GM19455 (cell line): ENCODE measurements around the gene VTI1A.
"Not testable (repeated sequence)": the region's sequence is repeated elsewhere in the genome, so short reads cannot be mapped to it uniquely, and the experiment has no call there.

Experiments used
- ATAC-seq: cut with Tn5 transposase; IDR thresholded peaks from one replicate; pipeline ENCODE4 v1.9.1; 2021; ENCODE audit not compliant: unreplicated experiment

The VTI1A gene

DNA sequence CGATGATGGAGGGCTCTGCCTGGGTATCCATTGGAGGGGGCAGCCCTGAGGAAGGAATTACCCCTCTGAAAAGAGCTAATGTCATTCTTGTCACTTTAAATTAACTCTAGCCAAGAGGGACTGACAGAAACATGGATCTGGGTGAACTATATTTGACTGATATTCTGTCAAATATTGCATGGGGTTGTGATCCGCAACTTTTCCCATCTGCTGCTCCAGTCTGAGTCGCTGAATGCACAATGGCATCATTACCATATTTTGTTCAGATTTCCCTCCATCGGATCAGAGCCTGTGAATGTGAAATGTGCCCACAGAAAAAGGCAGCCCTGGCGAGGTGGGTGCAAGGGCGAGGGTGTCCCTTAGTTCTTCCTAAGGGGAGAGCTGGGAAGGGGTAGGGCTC, 402.5 kb downstream of the VTI1A start:
- ATAC-seq: no peak

DNA sequence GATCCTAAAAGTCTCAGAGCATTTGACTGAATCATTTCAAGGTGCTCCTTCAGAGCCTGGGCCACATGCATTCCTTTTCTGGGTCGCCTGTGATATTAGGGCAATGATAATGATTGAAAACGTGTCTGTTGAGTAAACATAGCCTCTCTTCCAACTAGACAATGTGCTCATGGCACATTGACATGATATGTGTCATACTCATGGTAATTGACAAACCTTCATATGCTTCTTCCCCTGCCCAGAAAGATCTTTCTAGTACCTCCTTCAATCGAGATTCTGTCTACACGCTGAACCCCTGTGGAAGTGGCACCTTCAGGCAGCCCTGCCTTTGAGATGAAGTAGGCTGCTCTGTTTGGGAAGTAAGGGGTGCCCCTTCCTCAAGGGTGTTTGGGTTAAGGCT, 404.2 kb downstream of the VTI1A start:
- ATAC-seq: no peak

DNA sequence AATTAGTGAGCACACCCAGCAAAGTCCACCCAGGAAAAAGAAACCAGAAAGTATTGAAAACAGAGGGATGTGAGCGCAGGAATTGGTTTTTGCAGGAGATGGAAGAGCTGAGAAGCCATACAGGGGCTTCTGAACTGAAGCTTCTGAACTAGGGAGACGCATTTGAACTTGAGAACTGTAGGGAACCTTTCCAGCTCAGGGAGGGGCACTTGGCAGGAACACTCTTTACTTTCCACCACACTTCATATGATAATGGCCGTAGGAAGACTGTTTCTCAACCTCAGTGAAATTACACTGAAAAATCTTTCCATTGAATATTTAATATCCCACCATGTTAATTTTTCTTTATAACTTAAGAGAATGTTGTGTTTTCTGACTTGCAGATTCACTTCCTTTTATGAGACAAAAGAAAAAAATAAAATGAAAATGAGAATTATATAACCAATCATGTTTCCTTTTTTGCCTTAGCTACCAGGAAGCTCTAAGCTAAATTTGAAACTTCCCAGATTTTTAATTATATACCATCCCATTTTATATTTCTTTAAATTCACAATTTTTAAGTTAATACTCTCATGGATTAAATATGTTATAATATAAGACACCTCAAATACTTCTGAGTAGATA, 404.7 kb downstream of the VTI1A start:
- ATAC-seq: no peak

DNA sequence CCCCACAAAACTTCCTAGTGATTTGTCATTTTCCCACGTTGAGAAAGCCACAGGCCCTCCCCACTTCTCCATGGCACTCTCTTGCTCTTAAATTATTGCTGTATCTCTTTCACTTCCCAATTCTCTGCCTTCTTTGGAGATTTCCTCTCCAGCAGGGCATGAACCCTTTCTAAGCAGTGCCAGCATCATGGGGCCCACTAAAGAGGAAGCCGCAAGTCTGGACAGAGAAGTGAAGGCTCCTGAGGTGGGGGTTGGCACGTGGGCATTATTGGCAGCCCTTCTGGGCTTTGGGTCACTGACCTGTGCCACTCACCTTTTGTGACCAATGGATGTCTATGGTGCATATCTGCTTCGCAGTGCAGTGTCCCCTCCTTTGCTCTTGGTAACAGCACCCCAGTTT, 405.3 kb downstream of the VTI1A start:
- no peak for ATAC-seq

DNA sequence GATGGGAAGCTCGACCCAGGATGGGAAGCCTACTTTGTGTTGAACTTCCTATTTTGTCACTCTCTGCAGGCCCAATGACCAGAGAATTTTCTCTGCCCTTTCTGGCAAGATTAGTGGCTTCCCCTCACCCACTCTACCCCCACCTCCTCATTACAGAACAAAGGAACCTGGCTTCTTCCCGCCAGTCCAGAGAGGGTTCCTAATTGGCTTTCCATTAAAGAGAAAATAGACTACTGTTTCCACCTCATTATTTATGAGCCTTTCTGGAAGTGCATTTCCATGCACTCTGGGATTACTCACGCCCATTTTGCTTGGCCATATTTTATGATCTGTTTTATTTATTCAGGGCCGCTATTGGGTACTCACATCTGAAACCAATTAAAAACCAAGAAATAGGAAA, 408.1 kb downstream of the VTI1A start:
- no peak for ATAC-seq

DNA sequence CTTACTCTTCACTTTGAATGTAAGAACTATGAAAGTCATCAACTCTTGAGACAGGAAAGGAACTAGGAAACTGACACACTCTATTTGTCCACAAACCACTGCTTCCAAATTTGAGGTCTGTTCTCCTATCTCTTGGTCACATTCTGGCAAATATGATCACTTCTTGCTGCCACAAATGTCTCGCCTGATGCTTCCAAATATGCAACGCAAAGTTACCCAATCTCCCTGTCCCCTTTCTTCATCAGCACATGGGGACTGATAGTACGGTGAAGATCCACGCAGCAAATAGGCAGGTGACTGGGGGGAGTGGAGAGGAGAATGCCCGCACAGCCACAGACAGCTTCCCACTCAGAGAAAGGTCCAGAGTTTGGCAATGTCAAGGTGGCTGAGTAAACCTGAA, 410.5 kb downstream of the VTI1A start:
- ATAC-seq: no peak

DNA sequence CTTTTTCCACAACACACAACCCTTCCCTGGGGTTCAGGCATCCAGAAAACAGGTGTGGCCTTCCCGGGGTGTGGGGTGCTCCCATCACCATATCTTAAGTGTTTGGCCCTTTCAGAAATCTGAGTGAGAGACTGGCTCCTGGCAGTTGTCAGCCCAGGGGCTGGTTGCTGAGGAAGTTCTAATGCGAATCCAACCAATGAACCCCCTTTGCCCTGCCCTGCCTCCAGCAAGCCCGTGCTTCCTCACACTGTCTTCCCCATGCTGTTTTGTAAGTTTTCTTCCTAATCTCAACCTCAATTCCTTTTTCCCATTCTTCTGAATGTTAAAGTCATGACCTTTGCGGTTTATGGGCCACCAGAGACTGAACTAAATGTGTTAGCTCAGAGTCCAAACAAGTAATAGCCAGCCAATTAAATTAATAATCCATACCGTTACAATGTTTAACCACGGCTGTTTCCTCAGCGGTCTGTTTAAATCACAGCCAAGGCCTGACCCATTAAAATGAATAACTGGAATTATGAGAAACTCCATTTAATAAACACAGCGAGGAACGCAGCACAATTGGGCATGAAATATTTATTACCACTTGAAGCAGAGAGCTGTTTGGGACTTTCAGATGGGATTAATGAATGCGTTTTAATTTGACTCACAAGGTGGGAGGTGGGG, 412.1 kb downstream of the VTI1A start:
- no peak for ATAC-seq

DNA sequence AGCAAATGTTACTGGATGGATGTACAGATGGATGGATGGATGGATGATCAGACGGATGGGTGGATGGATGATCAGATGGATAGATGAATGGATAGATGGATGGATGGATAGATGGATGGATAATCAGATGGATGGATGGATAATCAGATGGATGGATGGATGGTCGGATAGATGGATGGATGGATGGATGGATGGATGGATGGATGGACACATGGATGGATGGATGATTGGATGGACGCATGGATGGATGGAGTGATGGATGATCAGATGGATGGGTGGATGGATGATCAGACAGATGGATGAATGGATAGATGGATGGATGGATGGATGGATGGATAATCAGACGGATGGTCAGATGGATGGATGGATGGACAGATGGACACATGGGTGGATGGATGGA, 412.8 kb downstream of the VTI1A start:
- no peak for ATAC-seq

DNA sequence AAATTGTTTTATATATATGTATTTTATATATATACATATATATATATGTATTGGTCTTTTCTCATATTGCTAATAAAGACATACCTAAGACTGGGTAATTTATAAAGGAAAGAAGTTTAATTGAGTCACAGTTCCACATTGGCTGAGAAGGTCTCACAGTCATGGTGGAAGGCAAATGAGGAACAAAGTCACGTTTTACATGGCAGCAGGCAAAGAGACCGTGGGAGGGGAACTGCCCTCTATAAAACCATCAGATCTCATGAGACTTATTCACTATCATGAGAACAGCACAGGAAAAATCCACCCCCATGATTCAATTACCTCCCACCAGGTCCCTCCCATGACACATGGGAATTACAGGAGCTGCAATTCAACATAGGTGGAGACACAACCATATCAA, 416.4 kb downstream of the VTI1A start:
- ATAC-seq: not testable (repeated sequence)
